Kidney (tissue), 14 donors: ENCODE results near the gene PADI2. TPM values are rescaled to one million over a fixed set of nuclear protein-coding genes. Genes with fewer than 3 reads are reported as not detected.
A peak's percentile ranks its signal among the peaks of the same experiment; 100 is the strongest.

Experiments
- DNase-seq, 5 donors: peaks; one replicate each; pipeline ENCODE4 v3.0.0-alpha.2; 2013 to 2020
- FAIRE-seq: peaks from 2 replicates; lab custom pipeline; 2012; peaks lifted over from hg19 to GRCh38; lab: Jason Lieb, UNC
- H3K27ac ChIP-seq, 2 donors: one replicate each; pipeline ENCODE4 v1.7.0; 2013; ENCODE audit warnings: low read depth in 2 of 2, low read length in 2 of 2, inconsistent platforms in 1 of 2
- H3K27me3 ChIP-seq: one replicate; pipeline ENCODE4 v1.7.1; 2013; ENCODE audit warnings: low read length, inconsistent platforms; ENCODE audit not compliant: control insufficient read depth, insufficient read depth
- H3K36me3 ChIP-seq, 3 donors: one replicate each; pipeline versions ENCODE4 v1.7.0 to v1.7.1; 2013; ENCODE audit warnings: low read length in 3 of 3, control low read depth in 1 of 3, inconsistent platforms in 1 of 3; ENCODE audit not compliant: insufficient read depth in 3 of 3, control insufficient read depth in 2 of 3
- H3K4me1 ChIP-seq, 3 donors: one replicate each; pipeline versions ENCODE4 v1.7.0 to v1.7.1; 2013; ENCODE audit warnings: low read length in 3 of 3, inconsistent platforms in 1 of 3, low read depth in 1 of 3; ENCODE audit not compliant: control insufficient read depth in 2 of 3, insufficient read depth in 2 of 3
- H3K4me3 ChIP-seq, 3 donors: one replicate each; pipeline versions ENCODE4 v1.7.0 to v1.8.1; 2013; ENCODE audit warnings: low read length in 3 of 3, control low read depth in 1 of 3, inconsistent platforms in 1 of 3
- H3K9ac ChIP-seq, 3 donors: one replicate each; pipeline versions ENCODE4 v1.7.0 to v1.7.1; 2013; ENCODE audit warnings: low read length in 3 of 3, control low read depth in 1 of 3, inconsistent platforms in 1 of 3
- H3K9me3 ChIP-seq, 3 donors: one replicate each; pipeline versions ENCODE4 v1.7.0 to v1.7.1; 2013; ENCODE audit warnings: low read length in 3 of 3, control low read depth in 1 of 3, inconsistent platforms in 1 of 3; ENCODE audit not compliant: control insufficient read depth in 2 of 3, insufficient read depth in 1 of 3
- CTCF ChIP-seq: IDR thresholded peaks from 3 replicates; pipeline ENCODE4 v1.5.1; 2012; ENCODE audit warnings: mild to moderate bottlenecking, moderate library complexity, borderline replicate concordance; ENCODE audit not compliant: insufficient read depth; ENCODE audit errors: extremely low read depth
- intact Hi-C: fragments of 100-400 bp; cut with DNase I; formaldehyde crosslinking; loops from one replicate; pipeline ENCODE4 v1.11.1; 2022
- polyA plus RNA-seq: library from polyadenylated mRNA; stranded (reverse); fragments of 350-450 nt; fragmentation: Illumina TruSeq; extraction: RNeasy Lipid Tissue Mini Kit (QIAGEN cat#74804); gene quantifications from one replicate; pipeline ENCODE4 v1.2.3, GENCODE V29; 2014; ENCODE audit warnings: low read depth, low replicate concordance; ENCODE audit not compliant: insufficient read depth
- total RNA-seq: library from RNA; stranded (reverse); fragmentation: NEBNext Ultra II Directional; extraction: Animal tissue kit (Norgen Biotek cat#: 25700); gene quantifications from one replicate; pipeline ENCODE4 v1.2.1, GENCODE V29; 2021
- donor health status: control.
- donor health status: control.
- donor health status: control.
- donor health status: control.
- donor health status: control.
- donor health status: DM: yes; HTN: yes; CAD: no.
- donor health status: Normal renal cell carcinoma (clear cell type).

The PADI2 gene
- total and polyA plus RNA-seq, 2 donors from 2014 or later, result 6.0 to 11.7 TPM

- no peak overlapping the region for H3K9ac ChIP-seq
- peaks cover 14% of the 10 kb centered on the region for H3K27me3 ChIP-seq
- no peak overlapping the region for H3K27ac ChIP-seq
- peaks cover 0 to 5% (median 0%) of the 10 kb centered on the region in 3 donors for H3K4me1 ChIP-seq
- no peaks in the 10 kb centered on the region for H3K36me3 ChIP-seq
- H3K4me3 ChIP-seq, result no peak overlapping the region
- no peak for TF ChIP-seq CTCF
- H3K9me3 ChIP-seq, result no peaks in the 10 kb centered on the region
- intact Hi-C loops, result no loop called here
- DNase-seq (no peak), FAIRE-seq (no peak)
These were observed 2.6 kb downstream of the PADI2 start for GRCh38 chr1:17116643-17117042.

- no peak for FAIRE-seq
These were observed 5.3 kb downstream of the PADI2 start for GRCh38 chr1:17113963-17114362.

GRCh38 chr1:17112496-17113236 lies 6.6 kb downstream of the PADI2 start:
- Histone ChIP-seq H3K36me3 (no peaks in the 10 kb centered on the region), H3K27me3 (peaks cover 2% of the 10 kb centered on the region), H3K4me1 (no peaks in the 10 kb centered on the region), H3K27ac (no peak overlapping the region), H3K4me3 (no peak overlapping the region), H3K9me3 (no peaks in the 10 kb centered on the region), H3K9ac (no peak overlapping the region)
- no peak for DNase-seq
- FAIRE-seq, result no peak
- TF ChIP-seq CTCF, result no peak
- intact Hi-C loops, result no loop called here

More at GRCh38 chr1:17113963-17114362, 5.3 kb downstream of the PADI2 start:
- H3K4me3 ChIP-seq, result no peak overlapping the region
- H3K9ac ChIP-seq, result no peak overlapping the region
- no peaks in the 10 kb centered on the region for H3K36me3 ChIP-seq
- intact Hi-C loops, result no loop called here
- DNase-seq, result peak in 3 of 5 donors; percentile 35 to 60 (median 36)
- peaks cover 0 to 5% (median 0%) of the 10 kb centered on the region in 3 donors for H3K4me1 ChIP-seq
- no peak overlapping the region for H3K27ac ChIP-seq
- TF ChIP-seq CTCF, result no peak
- peaks cover 13% of the 10 kb centered on the region for H3K27me3 ChIP-seq
- no peaks in the 10 kb centered on the region for H3K9me3 ChIP-seq

- H3K4me1 ChIP-seq, result no peaks in the 10 kb centered on the region
- no peak overlapping the region for H3K27ac ChIP-seq
- intact Hi-C loops, result no loop called here
- TF ChIP-seq CTCF, result no peak
- no peak for FAIRE-seq
- DNase-seq, result no peak
- H3K9ac ChIP-seq, result no peak overlapping the region
- no peaks in the 10 kb centered on the region for H3K9me3 ChIP-seq
- peaks cover 2% of the 10 kb centered on the region for H3K27me3 ChIP-seq
- no peaks in the 10 kb centered on the region for H3K36me3 ChIP-seq
- no peak overlapping the region for H3K4me3 ChIP-seq
These were observed 7.2 kb downstream of the PADI2 start for GRCh38 chr1:17112076-17112475.
